ENCODE data around the gene OGFOD1.

Gene OGFOD1

GRCh38 chr16:56428091-56428490, 23.3 kb upstream of the OGFOD1 start:
- DNase-seq, result no peak

- DNase-seq, result no peak
Measured at GRCh38 chr16:56436258-56436657, 15.1 kb upstream of the OGFOD1 start.

GRCh38 chr16:56438038-56438437, 13.3 kb upstream of the OGFOD1 start:
- DNase-seq, result no peak

GRCh38 chr16:56447286-56447685, 4.1 kb upstream of the OGFOD1 start:
- no peak for DNase-seq

- DNase-seq, result no peak
Measured at GRCh38 chr16:56448005-56448404, 3.3 kb upstream of the OGFOD1 start.

GRCh38 chr16:56450275-56450985, 924 bp upstream of the OGFOD1 start:
- no peak for DNase-seq

- DNase-seq, result peak; percentile 26
Measured at GRCh38 chr16:56451753-56452689, 667 bp downstream of the OGFOD1 start.

- no peak for DNase-seq
Measured at GRCh38 chr16:56457927-56458470, 6.6 kb downstream of the OGFOD1 start.

- DNase-seq, result no peak
Measured at GRCh38 chr16:56460101-56460500, 8.7 kb downstream of the OGFOD1 start.

- DNase-seq, result no peak
Measured at GRCh38 chr16:56462064-56462796, 10.9 kb downstream of the OGFOD1 start.

GRCh38 chr16:56463153-56463552, 11.8 kb downstream of the OGFOD1 start:
- no peak for DNase-seq

GRCh38 chr16:56466344-56466743, 15.0 kb downstream of the OGFOD1 start:
- no peak for DNase-seq

GRCh38 chr16:56468800-56469199, 17.4 kb downstream of the OGFOD1 start:
- no peak for DNase-seq

- no peak for DNase-seq
Measured at GRCh38 chr16:56469748-56470147, 18.4 kb downstream of the OGFOD1 start.

- DNase-seq, result no peak
Measured at GRCh38 chr16:56470232-56470631, 18.9 kb downstream of the OGFOD1 start.

- no peak for DNase-seq
Measured at GRCh38 chr16:56470666-56471065, 19.3 kb downstream of the OGFOD1 start.

GRCh38 chr16:56475201-56475600, 23.8 kb downstream of the OGFOD1 start:
- no peak for DNase-seq

- DNase-seq, result no peak
Measured at GRCh38 chr16:56477096-56477878, 25.9 kb downstream of the OGFOD1 start.

- DNase-seq, result no peak
Measured at GRCh38 chr16:56478281-56479049, 27.1 kb downstream of the OGFOD1 start.

GRCh38 chr16:56479469-56479868, 28.1 kb downstream of the OGFOD1 start:
- DNase-seq, result no peak

GRCh38 chr16:56480776-56481467, 29.6 kb downstream of the OGFOD1 start:
- DNase-seq, result no peak
